HG03045 (cell line): Measurements from ENCODE around the gene TUSC2.

Experiments used
- ATAC-seq: cut with Tn5 transposase; IDR thresholded peaks from one replicate; pipeline ENCODE4 v1.9.1; 2021; ENCODE audit warnings: mild to moderate bottlenecking, moderate library complexity; ENCODE audit not compliant: unreplicated experiment

Gene TUSC2

DNA sequence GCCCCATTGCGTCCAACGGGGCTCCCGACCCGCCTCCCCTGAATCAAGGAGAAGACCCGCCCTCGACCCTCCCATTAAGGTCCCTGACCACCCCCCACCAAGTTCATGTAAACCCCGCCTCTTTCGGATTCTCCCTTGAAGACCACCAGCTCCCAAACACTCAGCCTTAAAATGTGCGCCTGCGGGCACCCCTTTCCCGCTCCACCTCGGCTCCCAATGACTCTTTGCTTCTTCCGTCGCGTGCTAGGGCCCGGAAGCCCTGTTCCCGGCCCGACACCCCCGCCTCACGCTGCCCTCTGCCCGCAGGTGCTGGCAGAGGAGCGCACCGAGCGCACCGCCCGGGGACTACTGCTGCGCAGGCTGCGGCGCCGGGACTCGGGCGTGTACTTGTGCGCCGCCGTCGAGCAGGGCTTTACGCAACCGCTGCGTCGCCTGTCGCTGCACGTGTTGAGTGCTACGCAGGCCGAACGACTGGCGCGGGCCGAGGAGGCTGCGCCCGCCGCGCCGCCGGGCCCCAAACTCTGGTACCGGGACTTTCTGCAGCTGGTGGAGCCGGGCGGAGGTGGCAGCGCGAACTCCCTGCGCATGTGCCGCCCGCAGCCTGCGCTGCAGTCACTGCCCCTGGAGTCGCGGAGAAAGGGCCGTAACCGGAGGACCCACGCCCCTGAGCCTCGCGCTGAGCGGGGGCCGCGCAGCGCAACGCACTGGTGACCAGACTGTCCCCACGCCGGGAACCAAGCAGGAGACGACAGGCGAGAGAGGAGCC lies 51.8 kb downstream of the TUSC2 start:
- ATAC-seq = no peak

DNA sequence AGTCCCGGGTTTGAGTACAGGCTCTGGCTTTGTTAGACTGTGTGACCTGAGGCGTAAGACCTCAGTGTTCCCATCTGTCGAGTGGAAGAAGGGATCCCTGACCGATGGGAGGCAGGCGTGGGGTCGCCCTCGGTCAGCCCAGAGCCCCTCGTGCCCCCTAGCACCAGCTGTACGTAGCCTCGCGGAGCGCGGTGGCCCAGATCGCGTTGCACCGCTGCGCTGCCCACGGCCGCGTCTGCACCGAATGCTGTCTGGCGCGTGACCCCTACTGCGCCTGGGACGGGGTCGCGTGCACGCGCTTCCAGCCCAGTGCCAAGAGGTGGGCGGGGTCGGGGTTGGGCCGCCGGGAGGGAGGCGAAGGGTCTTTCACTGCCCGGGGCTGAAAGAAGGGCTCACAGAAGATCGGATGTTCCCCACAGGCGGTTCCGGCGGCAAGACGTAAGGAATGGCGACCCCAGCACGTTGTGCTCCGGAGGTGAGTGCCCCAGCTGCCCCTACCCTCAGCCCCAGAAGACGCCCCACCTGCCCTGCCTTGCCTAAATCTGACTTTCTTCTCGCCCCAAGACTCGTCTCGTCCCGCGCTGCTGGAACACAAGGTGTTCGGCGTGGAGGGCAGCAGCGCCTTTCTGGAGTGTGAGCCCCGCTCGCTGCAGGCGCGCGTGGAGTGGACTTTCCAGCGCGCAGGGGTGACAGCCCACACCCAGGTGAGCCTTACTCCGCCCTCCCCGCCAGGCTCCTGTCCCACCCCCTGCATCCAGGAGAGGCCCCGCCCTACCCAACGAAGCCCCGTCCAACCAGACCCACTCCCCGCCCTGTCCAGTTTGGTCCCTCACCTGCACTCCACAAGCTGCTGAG lies 52.7 kb downstream of the TUSC2 start:
- ATAC-seq = no peak
